RPMI7951 (cell line): Measurements from ENCODE around the gene SKOR1. TPM values are rescaled to one million over a fixed set of nuclear protein-coding genes. Genes with fewer than 3 reads are reported as not detected.

Experiments used
- total RNA-seq: library from RNA; depleted of rRNA; stranded (reverse); fragments of >200 nt; shearing (Covaris generic); gene quantifications from 2 replicates; pipeline ENCODE4 v1.2.3, GENCODE V29; 2014; rRNA removed

SKOR1 gene
- total RNA-seq, 1 experiment from 2014 or later, result not detected

Other genes starting within 250 kb of the SKOR1 start
- gene RNU6-1, start 14.5 kb downstream of the SKOR1 start, total RNA-seq, result not detected in 2 replicates
- 21.9 and 38.8 TPM in 2 replicates for gene PIAS1, start 228.8 kb downstream of the SKOR1 start, total RNA-seq